Cardiac muscle cell (in vitro differentiated cells and primary cell): ENCODE data around the gene SULF2. TPM values are rescaled to one million over a fixed set of nuclear protein-coding genes. Genes with fewer than 3 reads are reported as not detected.
A peak's percentile ranks its signal among the peaks of the same experiment; 100 is the strongest.

ENCODE experiments used
- DNase-seq, 2 donors: peaks; one replicate each; pipeline versions ENCODE4 v3.0.0 to v3.0.0-alpha.2; 2010 to 2017; ENCODE audit warnings: low read depth in 1 of 2, low spot score in 1 of 2
- H3K27ac ChIP-seq: fragments of 200-600 bp; sonication (generic); 2 replicates; pipeline ENCODE4 v1.5.1; 2016
- H3K27me3 ChIP-seq: fragments of 200-600 bp; sonication (generic); 2 replicates; pipeline ENCODE4 v1.6.0; 2016; ENCODE audit warnings: control low read depth
- H3K36me3 ChIP-seq: fragments of 200-600 bp; sonication (generic); 2 replicates; pipeline ENCODE4 v1.5.1; 2016; ENCODE audit warnings: control low read depth
- H3K4me1 ChIP-seq: fragments of 200-600 bp; sonication (generic); 2 replicates; pipeline ENCODE4 v1.8.1; 2017; ENCODE audit warnings: low read depth, mild to moderate bottlenecking, mixed run types
- H3K4me3 ChIP-seq: fragments of 200-600 bp; sonication (generic); 2 replicates; pipeline ENCODE4 v1.5.1; 2016; ENCODE audit warnings: mild to moderate bottlenecking
- H3K9me3 ChIP-seq: fragments of 200-600 bp; sonication (generic); 2 replicates; pipeline ENCODE4 v1.5.1; 2017; ENCODE audit warnings: low read depth, mild to moderate bottlenecking, control low read depth
- polyA plus RNA-seq: library from polyadenylated mRNA; unstranded; fragments of >200 nt; fragmentation: Nextera tagmentation; extraction: Ambion mirVana; gene quantifications from 2 replicates; pipeline ENCODE4 v1.2.1, GENCODE V29; 2016
- total RNA-seq: library from RNA; depleted of rRNA; stranded (reverse); fragments of >200 nt; gene quantifications from 2 replicates; pipeline ENCODE4 v1.2.3, GENCODE V29; 2016
- TF ChIP-seq, protein P1 (sequence below): IDR thresholded peaks from 2 replicates; pipeline ENCODE4 v1.5.1; 2012; ENCODE audit warnings: low read depth, mild to moderate bottlenecking, low read length

Gene SULF2
- total and polyA plus RNA-seq, 2 experiments from 2014 or later: 4.2 to 9.6 TPM

DNA sequence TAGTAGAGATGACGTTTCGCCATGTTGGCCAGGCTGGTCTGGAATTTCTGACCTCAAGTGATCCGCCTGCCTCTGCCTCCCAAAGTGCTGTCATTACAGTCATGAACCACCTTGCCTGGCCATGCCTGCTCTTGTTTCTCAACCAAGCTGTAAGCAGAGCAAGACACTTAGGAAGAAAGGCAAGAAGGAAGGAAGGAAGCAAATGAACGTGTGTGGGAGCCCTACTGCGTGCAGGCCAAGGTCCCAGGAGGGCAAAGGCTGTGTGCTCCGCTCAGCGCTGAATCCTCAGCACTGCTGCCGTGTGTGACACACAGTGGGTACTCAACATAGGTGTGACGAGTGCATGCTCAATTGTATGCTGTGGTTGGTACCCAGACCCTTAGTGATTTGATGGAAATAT lies 47.4 kb downstream of the SULF2 start:
- TF ChIP-seq, protein P1, sequence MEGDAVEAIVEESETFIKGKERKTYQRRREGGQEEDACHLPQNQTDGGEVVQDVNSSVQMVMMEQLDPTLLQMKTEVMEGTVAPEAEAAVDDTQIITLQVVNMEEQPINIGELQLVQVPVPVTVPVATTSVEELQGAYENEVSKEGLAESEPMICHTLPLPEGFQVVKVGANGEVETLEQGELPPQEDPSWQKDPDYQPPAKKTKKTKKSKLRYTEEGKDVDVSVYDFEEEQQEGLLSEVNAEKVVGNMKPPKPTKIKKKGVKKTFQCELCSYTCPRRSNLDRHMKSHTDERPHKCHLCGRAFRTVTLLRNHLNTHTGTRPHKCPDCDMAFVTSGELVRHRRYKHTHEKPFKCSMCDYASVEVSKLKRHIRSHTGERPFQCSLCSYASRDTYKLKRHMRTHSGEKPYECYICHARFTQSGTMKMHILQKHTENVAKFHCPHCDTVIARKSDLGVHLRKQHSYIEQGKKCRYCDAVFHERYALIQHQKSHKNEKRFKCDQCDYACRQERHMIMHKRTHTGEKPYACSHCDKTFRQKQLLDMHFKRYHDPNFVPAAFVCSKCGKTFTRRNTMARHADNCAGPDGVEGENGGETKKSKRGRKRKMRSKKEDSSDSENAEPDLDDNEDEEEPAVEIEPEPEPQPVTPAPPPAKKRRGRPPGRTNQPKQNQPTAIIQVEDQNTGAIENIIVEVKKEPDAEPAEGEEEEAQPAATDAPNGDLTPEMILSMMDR: no peak
- Histone ChIP-seq H3K27ac (no peak overlapping the region), H3K4me1 (no peaks in the 10 kb centered on the region), H3K27me3 (no peaks in the 10 kb centered on the region), H3K9me3 (no peaks in the 10 kb centered on the region), H3K36me3 (no peaks in the 10 kb centered on the region), H3K4me3 (no peak overlapping the region)
- no peak for DNase-seq

DNA sequence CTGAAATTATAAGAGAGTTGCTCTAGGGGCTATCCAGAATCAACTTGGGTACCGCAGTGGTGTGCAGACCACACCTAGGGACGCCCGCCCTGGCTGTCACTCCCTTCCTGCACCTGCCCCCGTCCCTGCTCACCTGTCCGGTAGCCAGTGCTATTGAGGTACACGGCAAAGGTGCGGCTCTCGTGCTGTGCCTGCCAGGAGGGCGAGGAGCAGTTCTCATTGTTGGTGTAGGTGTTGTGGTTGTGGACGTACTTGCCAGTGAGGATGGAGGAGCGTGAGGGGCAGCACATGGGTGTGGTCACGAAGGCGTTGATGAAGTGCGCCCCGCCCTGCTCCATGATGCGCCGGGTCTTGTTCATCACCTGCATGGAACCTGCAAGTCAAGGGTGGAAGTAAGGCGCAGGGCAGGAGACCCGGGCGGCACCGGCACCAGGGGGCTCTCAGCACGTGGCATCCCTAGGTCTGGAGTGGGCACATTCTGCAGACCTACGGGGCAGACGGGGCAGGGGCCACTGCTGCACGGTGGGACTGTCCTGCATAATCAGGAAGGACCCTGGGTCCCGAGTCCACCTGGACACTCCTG lies 48.6 kb downstream of the SULF2 start:
- Histone ChIP-seq H3K27me3 (no peaks in the 10 kb centered on the region), H3K9me3 (no peaks in the 10 kb centered on the region), H3K27ac (no peak overlapping the region), H3K4me3 (no peak overlapping the region), H3K4me1 (no peaks in the 10 kb centered on the region), H3K36me3 (no peaks in the 10 kb centered on the region)
- TF ChIP-seq, protein P1: no peak
- DNase-seq: no peak

DNA sequence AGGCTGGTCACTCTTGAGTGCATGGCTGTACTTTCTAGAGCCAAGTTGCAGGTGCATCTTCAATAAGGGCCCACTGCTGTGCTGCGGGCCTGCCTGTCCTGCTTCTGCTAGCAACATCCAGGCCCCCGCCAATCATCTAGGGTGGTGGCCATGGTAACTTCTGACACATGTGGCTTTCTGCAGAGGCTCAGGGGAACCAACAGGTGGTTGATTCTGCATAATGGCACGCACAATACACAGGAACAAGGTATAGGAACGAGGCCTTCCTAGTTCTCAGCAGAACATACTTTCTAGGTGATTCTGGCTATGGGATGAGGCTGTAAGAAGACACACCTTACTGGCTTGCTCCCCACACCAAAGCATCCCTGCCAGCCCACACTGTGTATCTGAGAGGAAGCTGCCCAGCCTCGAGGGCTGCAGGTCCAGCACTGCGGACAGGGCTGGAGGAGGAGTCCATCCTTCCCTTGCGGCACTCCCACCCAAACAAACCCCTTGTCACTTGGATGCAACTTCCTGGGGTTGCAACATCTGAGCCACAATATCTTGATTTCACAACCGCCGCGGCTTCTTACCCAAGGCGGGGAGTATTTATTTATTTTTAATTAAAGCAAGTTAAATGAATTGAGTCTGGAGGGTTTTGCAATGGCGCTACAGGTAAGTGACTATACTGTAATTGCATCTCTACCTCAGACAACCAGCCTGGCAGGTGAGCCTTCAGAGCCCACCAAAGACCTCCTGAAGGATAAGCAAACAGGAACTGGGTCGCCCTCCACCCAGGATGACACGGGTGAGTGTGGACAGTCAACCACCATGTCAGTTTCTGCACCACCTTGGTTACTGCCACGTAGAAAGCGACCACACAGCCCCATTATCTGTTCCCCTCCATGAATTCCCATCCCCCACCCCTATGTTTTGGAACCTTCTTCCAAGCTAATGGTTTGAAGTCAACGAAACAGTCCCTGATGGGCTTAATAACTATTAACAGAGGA lies 49.6 kb downstream of the SULF2 start:
- Histone ChIP-seq H3K36me3 (no peaks in the 10 kb centered on the region), H3K27ac (no peak overlapping the region), H3K27me3 (no peaks in the 10 kb centered on the region), H3K9me3 (no peaks in the 10 kb centered on the region), H3K4me1 (no peaks in the 10 kb centered on the region), H3K4me3 (no peak overlapping the region)
- DNase-seq: peak in 1 of 2 donors; percentile 91
- TF ChIP-seq, protein P1: no peak

DNA sequence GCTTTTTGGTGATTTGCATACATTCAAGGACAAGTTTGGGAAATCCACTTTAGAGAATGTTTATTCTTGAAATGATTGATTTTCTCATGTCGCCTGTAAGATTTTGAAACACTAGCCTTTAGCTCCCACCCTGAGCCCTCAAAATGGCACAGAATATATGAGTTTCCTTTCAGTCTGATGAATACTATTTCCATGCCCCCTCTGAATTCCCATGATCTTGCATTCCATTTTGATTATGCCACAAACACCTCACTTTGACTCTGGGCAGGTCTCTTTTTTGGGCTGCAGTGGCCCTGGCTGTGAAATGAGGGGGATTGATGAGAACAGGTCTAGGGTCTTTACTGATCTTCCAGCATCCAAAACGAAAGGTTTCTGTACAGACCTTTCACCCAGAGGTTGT lies 50.4 kb downstream of the SULF2 start:
- Histone ChIP-seq H3K4me1 (no peaks in the 10 kb centered on the region), H3K4me3 (no peak overlapping the region), H3K27me3 (no peaks in the 10 kb centered on the region), H3K27ac (no peak overlapping the region), H3K36me3 (no peaks in the 10 kb centered on the region), H3K9me3 (no peaks in the 10 kb centered on the region)
- TF ChIP-seq, protein P1: no peak
- DNase-seq: no peak

DNA sequence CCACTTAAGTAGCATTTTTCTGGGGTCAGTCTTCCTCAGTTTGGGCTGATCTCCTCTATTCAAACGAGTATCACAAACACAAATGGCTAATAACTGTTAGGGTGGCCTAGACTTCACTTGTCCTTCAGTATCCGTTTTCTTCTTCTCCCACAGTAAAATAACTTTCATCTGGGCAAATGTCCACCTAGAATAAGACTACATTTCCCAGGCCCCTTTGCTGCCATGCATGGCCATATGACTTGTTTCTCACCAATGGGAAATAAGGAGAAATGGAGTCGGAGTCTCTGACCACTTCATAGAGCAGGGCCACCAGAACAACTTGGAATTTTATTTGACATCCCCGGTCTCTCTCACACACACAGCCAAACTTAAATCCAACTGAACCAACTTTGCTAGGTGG lies 51.4 kb downstream of the SULF2 start:
- Histone ChIP-seq H3K4me3 (no peak overlapping the region), H3K27ac (no peak overlapping the region), H3K9me3 (no peaks in the 10 kb centered on the region), H3K36me3 (no peaks in the 10 kb centered on the region), H3K4me1 (no peaks in the 10 kb centered on the region), H3K27me3 (no peaks in the 10 kb centered on the region)
- no peak for DNase-seq
- TF ChIP-seq, protein P1: no peak
